HG03439 (cell line): Measurements from ENCODE around the gene TRAK1.

Experiments
- ATAC-seq: cut with Tn5 transposase; IDR thresholded peaks from one replicate; pipeline ENCODE4 v1.9.1; 2021; ENCODE audit warnings: mild to moderate bottlenecking, moderate library complexity; ENCODE audit not compliant: unreplicated experiment

TRAK1 gene

GRCh38 chr3:42120866-42121265, 29.7 kb downstream of the TRAK1 start:
- no peak for ATAC-seq

GRCh38 chr3:42122261-42123011, 31.3 kb downstream of the TRAK1 start:
- no peak for ATAC-seq

- no peak for ATAC-seq
Observed at GRCh38 chr3:42123012-42123581, 31.9 kb downstream of the TRAK1 start.

- no peak for ATAC-seq
Observed at GRCh38 chr3:42123824-42124658, 32.9 kb downstream of the TRAK1 start.

GRCh38 chr3:42127226-42127625, 36.1 kb downstream of the TRAK1 start:
- ATAC-seq, result no peak

GRCh38 chr3:42128526-42128925, 37.4 kb downstream of the TRAK1 start:
- ATAC-seq, result no peak

- no peak for ATAC-seq
Observed at GRCh38 chr3:42129014-42129953, 38.1 kb downstream of the TRAK1 start.

GRCh38 chr3:42130007-42130328, 38.8 kb downstream of the TRAK1 start:
- ATAC-seq, result no peak

GRCh38 chr3:42130329-42131070, 39.3 kb downstream of the TRAK1 start:
- ATAC-seq, result no peak

GRCh38 chr3:42133500-42134298, 42.5 kb downstream of the TRAK1 start:
- ATAC-seq, result no peak

- no peak for ATAC-seq
Observed at GRCh38 chr3:42134867-42135464, 43.8 kb downstream of the TRAK1 start.

- ATAC-seq, result no peak
Observed at GRCh38 chr3:42139621-42140453, 48.7 kb downstream of the TRAK1 start.

GRCh38 chr3:42140665-42141203, 49.6 kb downstream of the TRAK1 start:
- ATAC-seq, result no peak

GRCh38 chr3:42143440-42143839, 52.3 kb downstream of the TRAK1 start:
- no peak for ATAC-seq

- ATAC-seq, result no peak
Observed at GRCh38 chr3:42144209-42144608, 53.1 kb downstream of the TRAK1 start.

- ATAC-seq, result no peak
Observed at GRCh38 chr3:42148086-42148848, 57.1 kb downstream of the TRAK1 start.

- no peak for ATAC-seq
Observed at GRCh38 chr3:42148982-42149432, 57.9 kb downstream of the TRAK1 start.
